GM12864 (cell line): ENCODE results near the gene NTRK3.

Experiments
- DNase-seq: peaks from one replicate; pipeline ENCODE4 v3.0.0-alpha.2; 2011; ENCODE audit warnings: low read depth
- H3K4me3 ChIP-seq: 2 replicates; pipeline ENCODE4 v1.5.1; 2011; ENCODE audit warnings: mild to moderate bottlenecking, low read depth, low read length, control low read depth
- CTCF ChIP-seq: IDR thresholded peaks from 2 replicates; pipeline ENCODE4 v1.5.1; 2011; ENCODE audit warnings: low read depth, mild to moderate bottlenecking, moderate library complexity, low read length, control low read depth, inconsistent platforms; ENCODE audit errors: missing control alignments

Gene NTRK3

GRCh38 chr15:88066636-88067330, 189.8 kb downstream of the NTRK3 start:
- no peak overlapping the region for H3K4me3 ChIP-seq
- no peak for TF ChIP-seq CTCF
- no peak for DNase-seq

- no peak for TF ChIP-seq CTCF
- no peak overlapping the region for H3K4me3 ChIP-seq
- DNase-seq: no peak
Measured at GRCh38 chr15:88061452-88061851, 195.1 kb downstream of the NTRK3 start.

- no peak overlapping the region for H3K4me3 ChIP-seq
- TF ChIP-seq CTCF: no peak
- no peak for DNase-seq
Measured at GRCh38 chr15:88060383-88060782, 196.2 kb downstream of the NTRK3 start.

GRCh38 chr15:88057836-88058235, 198.7 kb downstream of the NTRK3 start:
- no peak for DNase-seq
- TF ChIP-seq CTCF: no peak
- no peak overlapping the region for H3K4me3 ChIP-seq

GRCh38 chr15:88049506-88049905, 207.0 kb downstream of the NTRK3 start:
- TF ChIP-seq CTCF: no peak
- H3K4me3 ChIP-seq: no peak overlapping the region
- no peak for DNase-seq

GRCh38 chr15:88048755-88049154, 207.8 kb downstream of the NTRK3 start:
- no peak for TF ChIP-seq CTCF
- no peak overlapping the region for H3K4me3 ChIP-seq
- no peak for DNase-seq

- no peak overlapping the region for H3K4me3 ChIP-seq
- no peak for TF ChIP-seq CTCF
- no peak for DNase-seq
Measured at GRCh38 chr15:88048237-88048636, 208.3 kb downstream of the NTRK3 start.
